COLO668 (cell line): ENCODE data around the gene DLG2.

ENCODE experiments used
- DNase-seq: peaks from one replicate; lab custom pipeline; 2025; ENCODE audit not compliant: unreplicated experiment; lab: John Stamatoyannopoulos, UW

Gene DLG2

GRCh38 chr11:84524422-84525051 lies 1102.6 kb downstream of the DLG2 start:
- DNase-seq, result no peak

GRCh38 chr11:84522331-84522730 lies 1104.8 kb downstream of the DLG2 start:
- DNase-seq, result no peak

GRCh38 chr11:84518631-84519183 lies 1108.4 kb downstream of the DLG2 start:
- DNase-seq, result no peak

- DNase-seq, result no peak
Observed at GRCh38 chr11:84514436-84514835, 1112.7 kb downstream of the DLG2 start.

GRCh38 chr11:84503503-84503902 lies 1123.6 kb downstream of the DLG2 start:
- no peak for DNase-seq

GRCh38 chr11:84501750-84502149 lies 1125.4 kb downstream of the DLG2 start:
- no peak for DNase-seq

- DNase-seq, result no peak
Observed at GRCh38 chr11:84497981-84498411, 1129.1 kb downstream of the DLG2 start.

- DNase-seq, result no peak
Observed at GRCh38 chr11:84497181-84497580, 1130.0 kb downstream of the DLG2 start.

GRCh38 chr11:84496122-84496521 lies 1131.0 kb downstream of the DLG2 start:
- no peak for DNase-seq

GRCh38 chr11:84480131-84480530 lies 1147.0 kb downstream of the DLG2 start:
- DNase-seq, result no peak

GRCh38 chr11:84476581-84476980 lies 1150.6 kb downstream of the DLG2 start:
- no peak for DNase-seq

- no peak for DNase-seq
Observed at GRCh38 chr11:84471501-84471900, 1155.6 kb downstream of the DLG2 start.

GRCh38 chr11:84468235-84468634 lies 1158.9 kb downstream of the DLG2 start:
- DNase-seq, result no peak

GRCh38 chr11:84465040-84465439 lies 1162.1 kb downstream of the DLG2 start:
- no peak for DNase-seq

- DNase-seq, result no peak
Observed at GRCh38 chr11:84455691-84456090, 1171.5 kb downstream of the DLG2 start.

GRCh38 chr11:84452211-84452610 lies 1174.9 kb downstream of the DLG2 start:
- DNase-seq, result no peak

GRCh38 chr11:84438565-84438964 lies 1188.6 kb downstream of the DLG2 start:
- no peak for DNase-seq

- no peak for DNase-seq
Observed at GRCh38 chr11:84437071-84437980, 1189.8 kb downstream of the DLG2 start.

- DNase-seq, result no peak
Observed at GRCh38 chr11:84430661-84431060, 1196.5 kb downstream of the DLG2 start.

- DNase-seq, result no peak
Observed at GRCh38 chr11:84425673-84426072, 1201.5 kb downstream of the DLG2 start.

- DNase-seq, result no peak
Observed at GRCh38 chr11:84420271-84420670, 1206.9 kb downstream of the DLG2 start.

- DNase-seq, result no peak
Observed at GRCh38 chr11:84419616-84420015, 1207.5 kb downstream of the DLG2 start.
